AG04450 (cell line): ENCODE results near the gene HDHD2. TPM values are rescaled to one million over a fixed set of nuclear protein-coding genes. Genes with fewer than 3 reads are reported as not detected.

Source experiments
- CTCF ChIA-PET: fragments of 300-600, 350-600 bp; formaldehyde crosslinking; extraction: SDS; loops from one replicate; lab custom pipeline; 2022; ENCODE audit warnings: antibody characterized with exemption, inconsistent platforms; lab: Charles Lee
- POLR2A ChIA-PET: fragments of 350-600 bp; formaldehyde crosslinking; extraction: SDS; loops from one replicate; lab custom pipeline; 2021; ENCODE audit warnings: antibody characterized with exemption, inconsistent platforms; lab: Yijun Ruan, JAX
- DNase-seq: peaks from one replicate; pipeline ENCODE4 v3.0.0-alpha.2; 2011; ENCODE audit warnings: low read depth, low spot score
- H3K27ac ChIP-seq: one replicate; pipeline ENCODE4 v1.5.1; 2012; ENCODE audit warnings: low read depth, low read length, control low read depth
- H3K27me3 ChIP-seq: one replicate; pipeline ENCODE4 v1.6.0; 2012; ENCODE audit warnings: low read length; ENCODE audit not compliant: control insufficient read depth, insufficient read depth
- H3K4me3 ChIP-seq: 2 replicates; pipeline ENCODE4 v1.5.1; 2011; ENCODE audit warnings: mild to moderate bottlenecking, low read depth, low read length, control low read depth
- H3K9me3 ChIP-seq: 2 replicates; pipeline ENCODE4 v1.5.1; 2012; ENCODE audit warnings: low read length; ENCODE audit not compliant: control insufficient read depth, insufficient read depth
- polyA plus RNA-seq: library from polyadenylated mRNA; depleted of rRNA; stranded (reverse); fragments of >200 nt; gene quantifications from 2 replicates; pipeline ENCODE4 v1.2.3, GENCODE V29; 2011
- TF ChIP-seq, protein P1 (sequence below): IDR thresholded peaks from 2 replicates; pipeline ENCODE4 v1.5.1; 2011; ENCODE audit warnings: low read depth, low read length, control low read depth, inconsistent platforms

Gene HDHD2
- polyA plus RNA-seq, 1 experiment, result 18.5 TPM

GRCh38 chr18:47174545-47175116 lies 24.3 kb upstream of the HDHD2 start:
- no peak for DNase-seq
- ChIA-PET POLR2A (interaction anchor here (0.7 kb wide), 1 partner anchor 19 kb away, joined by 4 read pairs; no protein-coding TSS in a partner anchor), CTCF (interaction anchor here (1.4 kb wide), 1 partner anchor 30 kb away, joined by 3 read pairs; no protein-coding TSS in a partner anchor)
- TF ChIP-seq, protein P1, sequence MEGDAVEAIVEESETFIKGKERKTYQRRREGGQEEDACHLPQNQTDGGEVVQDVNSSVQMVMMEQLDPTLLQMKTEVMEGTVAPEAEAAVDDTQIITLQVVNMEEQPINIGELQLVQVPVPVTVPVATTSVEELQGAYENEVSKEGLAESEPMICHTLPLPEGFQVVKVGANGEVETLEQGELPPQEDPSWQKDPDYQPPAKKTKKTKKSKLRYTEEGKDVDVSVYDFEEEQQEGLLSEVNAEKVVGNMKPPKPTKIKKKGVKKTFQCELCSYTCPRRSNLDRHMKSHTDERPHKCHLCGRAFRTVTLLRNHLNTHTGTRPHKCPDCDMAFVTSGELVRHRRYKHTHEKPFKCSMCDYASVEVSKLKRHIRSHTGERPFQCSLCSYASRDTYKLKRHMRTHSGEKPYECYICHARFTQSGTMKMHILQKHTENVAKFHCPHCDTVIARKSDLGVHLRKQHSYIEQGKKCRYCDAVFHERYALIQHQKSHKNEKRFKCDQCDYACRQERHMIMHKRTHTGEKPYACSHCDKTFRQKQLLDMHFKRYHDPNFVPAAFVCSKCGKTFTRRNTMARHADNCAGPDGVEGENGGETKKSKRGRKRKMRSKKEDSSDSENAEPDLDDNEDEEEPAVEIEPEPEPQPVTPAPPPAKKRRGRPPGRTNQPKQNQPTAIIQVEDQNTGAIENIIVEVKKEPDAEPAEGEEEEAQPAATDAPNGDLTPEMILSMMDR, result no peak
- Histone ChIP-seq H3K27me3 (no peaks in the 10 kb centered on the region), H3K4me3 (peak overlapping the region; percentile 83), H3K9me3 (peaks cover 3% of the 10 kb centered on the region; the same call in 1 of the 2 replicates), H3K27ac (no peak overlapping the region)

GRCh38 chr18:47172476-47172875 lies 22.2 kb upstream of the HDHD2 start:
- CTCF ChIA-PET, result no interaction called here
- POLR2A ChIA-PET, result no interaction called here
- H3K27me3 ChIP-seq, result no peaks in the 10 kb centered on the region
- TF ChIP-seq, protein P1, result no peak
- H3K9me3 ChIP-seq, result peaks cover 3% of the 10 kb centered on the region; the same call in 1 of the 2 replicates
- no peak for DNase-seq
- no peak overlapping the region for H3K4me3 ChIP-seq
- H3K27ac ChIP-seq, result no peak overlapping the region

GRCh38 chr18:47168913-47169312 lies 18.6 kb upstream of the HDHD2 start:
- H3K4me3 ChIP-seq, result no peak overlapping the region
- TF ChIP-seq, protein P1, result no peak
- POLR2A ChIA-PET, result no interaction called here
- no peaks in the 10 kb centered on the region for H3K27me3 ChIP-seq
- H3K27ac ChIP-seq, result no peak overlapping the region
- DNase-seq, result no peak
- H3K9me3 ChIP-seq, result no peaks in the 10 kb centered on the region
- CTCF ChIA-PET, result no interaction called here

GRCh38 chr18:47168509-47168908 lies 18.2 kb upstream of the HDHD2 start:
- H3K27me3 ChIP-seq, result no peaks in the 10 kb centered on the region
- ChIA-PET CTCF (no interaction called here), POLR2A (interaction anchor here (0.7 kb wide), 1 partner anchor 9 kb away, joined by 3 read pairs; no protein-coding TSS in a partner anchor)
- H3K9me3 ChIP-seq, result no peaks in the 10 kb centered on the region
- no peak overlapping the region for H3K4me3 ChIP-seq
- DNase-seq, result no peak
- H3K27ac ChIP-seq, result no peak overlapping the region
- TF ChIP-seq, protein P1, result no peak

DNA sequence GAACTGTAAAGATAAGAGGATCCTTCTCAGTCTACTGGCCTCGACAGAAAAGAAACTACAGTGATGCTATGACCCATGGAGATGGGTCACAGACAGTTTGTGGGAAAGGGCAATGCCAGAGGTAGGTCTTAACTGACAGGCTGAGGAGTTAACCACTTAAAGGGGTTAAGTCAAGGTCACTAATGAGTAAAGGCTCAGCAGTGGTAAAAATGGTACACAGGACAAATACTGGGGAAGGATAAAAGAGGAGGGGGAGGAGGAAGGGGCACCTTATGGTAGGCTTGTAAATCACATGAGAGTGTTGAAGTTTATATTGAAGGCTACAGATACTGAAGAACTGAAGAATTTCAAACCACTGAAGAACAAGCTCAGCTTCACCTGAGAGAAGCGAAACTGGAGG lies 16.0 kb upstream of the HDHD2 start:
- H3K27ac ChIP-seq, result no peak overlapping the region
- H3K4me3 ChIP-seq, result no peak overlapping the region
- H3K27me3 ChIP-seq, result no peaks in the 10 kb centered on the region
- CTCF ChIA-PET, result no interaction called here
- TF ChIP-seq, protein P1, result no peak
- POLR2A ChIA-PET, result no interaction called here
- no peaks in the 10 kb centered on the region for H3K9me3 ChIP-seq
- DNase-seq, result no peak
